ENCODE data around the gene KCTD8. TPM values are rescaled to one million over a fixed set of nuclear protein-coding genes. Genes with fewer than 3 reads are reported as not detected.

The KCTD8 gene
- total RNA-seq, 2 experiments from 2014 or later = not detected

- ATAC-seq (ENCODE audit: poor library complexity) = no peak
- no peaks in the 10 kb centered on the region for H3K9me3 Mint-ChIP-seq
- Histone ChIP-seq H3K27me3 (ENCODE audit: control insufficient read depth in 1 of 2, insufficient read depth in 2 of 2, low read length in 2 of 2) (no peaks in the 10 kb centered on the region), H3K27ac (ENCODE audit: low read depth in 1 of 2, low read length in 2 of 2) (no peak overlapping the region), H3K4me1 (ENCODE audit: insufficient read depth, low read length) (no peaks in the 10 kb centered on the region), H3K36me3 (ENCODE audit: insufficient read depth, low read length) (no peaks in the 10 kb centered on the region), H3K9me3 (ENCODE audit: control insufficient read depth in 1 of 2, insufficient read depth in 1 of 2, low read length in 2 of 2) (no peaks in the 10 kb centered on the region), H3K4me3 (ENCODE audit: low read length) (no peak overlapping the region)
- H3K4me3 Mint-ChIP-seq = no peak overlapping the region
- DNase-seq = no peak
- TF ChIP-seq CTCF (IDR thresholded peaks at IDR 0.05) = no peak
- H3K27ac Mint-ChIP-seq = no peak overlapping the region
- intact Hi-C loops (cut with DNase I, micrococcal nuclease) = no loop called here
- ChIA-PET CTCF (no interaction called here), POLR2A (no interaction called here)
- no peaks in the 10 kb centered on the region for H3K36me3 Mint-ChIP-seq (ENCODE audit: low read depth)
- H3K27me3 Mint-ChIP-seq = peaks cover 4% of the 10 kb centered on the region
- no peaks in the 10 kb centered on the region for H3K4me1 Mint-ChIP-seq (ENCODE audit: low read depth)
These were observed 25.7 kb downstream of the KCTD8 start for GRCh38 chr4:44422912-44423311.

GRCh38 chr4:44421330-44422065, 27.1 kb downstream of the KCTD8 start:
- peaks cover 4% of the 10 kb centered on the region for H3K27me3 Mint-ChIP-seq
- DNase-seq (no peak), ATAC-seq (ENCODE audit: poor library complexity) (no peak)
- Histone ChIP-seq H3K27me3 (ENCODE audit: control insufficient read depth in 1 of 2, insufficient read depth in 2 of 2, low read length in 2 of 2) (no peaks in the 10 kb centered on the region), H3K27ac (ENCODE audit: low read depth in 1 of 2, low read length in 2 of 2) (no peak overlapping the region), H3K36me3 (ENCODE audit: insufficient read depth, low read length) (no peaks in the 10 kb centered on the region), H3K4me3 (ENCODE audit: low read length) (no peak overlapping the region), H3K9me3 (ENCODE audit: control insufficient read depth in 1 of 2, insufficient read depth in 1 of 2, low read length in 2 of 2) (no peaks in the 10 kb centered on the region), H3K4me1 (ENCODE audit: insufficient read depth, low read length) (no peaks in the 10 kb centered on the region)
- no peaks in the 10 kb centered on the region for H3K36me3 Mint-ChIP-seq (ENCODE audit: low read depth)
- ChIA-PET CTCF (no interaction called here), POLR2A (no interaction called here)
- no peak overlapping the region for H3K4me3 Mint-ChIP-seq
- H3K27ac Mint-ChIP-seq = no peak overlapping the region
- intact Hi-C loops (cut with DNase I, micrococcal nuclease) = no loop called here
- no peaks in the 10 kb centered on the region for H3K4me1 Mint-ChIP-seq (ENCODE audit: low read depth)
- TF ChIP-seq CTCF (IDR thresholded peaks at IDR 0.05) = no peak
- no peaks in the 10 kb centered on the region for H3K9me3 Mint-ChIP-seq

- H3K9me3 Mint-ChIP-seq = peaks cover 4% of the 10 kb centered on the region
- TF ChIP-seq CTCF (IDR thresholded peaks at IDR 0.05) = no peak
- Histone ChIP-seq H3K4me1 (ENCODE audit: insufficient read depth, low read length) (no peaks in the 10 kb centered on the region), H3K27me3 (ENCODE audit: control insufficient read depth in 1 of 2, insufficient read depth in 2 of 2, low read length in 2 of 2) (no peaks in the 10 kb centered on the region), H3K4me3 (ENCODE audit: low read length) (no peak overlapping the region), H3K9me3 (ENCODE audit: control insufficient read depth in 1 of 2, insufficient read depth in 1 of 2, low read length in 2 of 2) (peaks cover 0 to 6% of the 10 kb centered on the region in 2 experiments), H3K36me3 (ENCODE audit: insufficient read depth, low read length) (no peaks in the 10 kb centered on the region), H3K27ac (ENCODE audit: low read depth in 1 of 2, low read length in 2 of 2) (no peak overlapping the region)
- no peak overlapping the region for H3K4me3 Mint-ChIP-seq
- ATAC-seq (ENCODE audit: poor library complexity) (no peak), DNase-seq (no peak)
- H3K36me3 Mint-ChIP-seq (ENCODE audit: low read depth) = no peaks in the 10 kb centered on the region
- no peaks in the 10 kb centered on the region for H3K4me1 Mint-ChIP-seq (ENCODE audit: low read depth)
- ChIA-PET POLR2A (no interaction called here), CTCF (no interaction called here)
- peaks cover 4% of the 10 kb centered on the region for H3K27me3 Mint-ChIP-seq
- H3K27ac Mint-ChIP-seq = no peak overlapping the region
- intact Hi-C loops (cut with DNase I, micrococcal nuclease) = no loop called here
These were observed 33.4 kb downstream of the KCTD8 start for GRCh38 chr4:44415251-44415650.
